Gastroesophageal sphincter (tissue), 3 donors: ENCODE data around the gene CSMD2.

Experiments
- POLR2A ChIP-seq, 2 donors: fragments of 450-650 bp; IDR thresholded peaks; one replicate each; pipeline ENCODE4 v1.6.1; 2017; ENCODE audit warnings: antibody characterized with exemption in 2 of 2, mild to moderate bottlenecking in 2 of 2, moderate library complexity in 1 of 2
- POLR2AphosphoS5 ChIP-seq: sonication (generic); formaldehyde crosslinking; IDR thresholded peaks from one replicate; pipeline ENCODE4 v1.6.1; 2017; ENCODE audit warnings: antibody characterized with exemption
- TF ChIP-seq, protein P1 (sequence below), 4 experiments: fragments of 200-600 bp in 2 of 4; fragments of 450-650 bp in 2 of 4; sonication (generic) in 1 of 4; IDR thresholded peaks; one replicate each; pipeline ENCODE4 v1.5.1; 2017 to 2019; ENCODE audit warnings: antibody characterized with exemption in 4 of 4, mild to moderate bottlenecking in 2 of 4, moderate library complexity in 2 of 4

DNA sequence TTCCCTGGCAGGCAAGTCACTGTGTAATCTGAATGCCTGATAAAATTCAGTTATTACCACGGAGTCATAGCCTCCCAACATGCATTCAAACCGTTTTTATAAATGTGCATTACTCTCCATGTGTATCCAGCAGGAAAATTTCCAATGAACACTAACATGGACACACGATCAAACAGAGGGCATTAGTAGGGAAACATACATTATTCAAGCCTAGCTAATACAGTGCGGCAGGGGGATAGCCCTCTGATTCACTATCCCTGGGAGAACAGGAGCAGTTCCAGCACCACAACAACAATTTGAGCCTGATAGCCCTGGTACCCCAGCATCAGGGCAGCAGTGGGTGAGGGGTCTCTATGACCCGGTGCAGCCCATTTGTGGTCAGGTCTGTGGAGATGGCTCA, 337.0 kb downstream of the CSMD2 start:
- TF ChIP-seq, protein P1, sequence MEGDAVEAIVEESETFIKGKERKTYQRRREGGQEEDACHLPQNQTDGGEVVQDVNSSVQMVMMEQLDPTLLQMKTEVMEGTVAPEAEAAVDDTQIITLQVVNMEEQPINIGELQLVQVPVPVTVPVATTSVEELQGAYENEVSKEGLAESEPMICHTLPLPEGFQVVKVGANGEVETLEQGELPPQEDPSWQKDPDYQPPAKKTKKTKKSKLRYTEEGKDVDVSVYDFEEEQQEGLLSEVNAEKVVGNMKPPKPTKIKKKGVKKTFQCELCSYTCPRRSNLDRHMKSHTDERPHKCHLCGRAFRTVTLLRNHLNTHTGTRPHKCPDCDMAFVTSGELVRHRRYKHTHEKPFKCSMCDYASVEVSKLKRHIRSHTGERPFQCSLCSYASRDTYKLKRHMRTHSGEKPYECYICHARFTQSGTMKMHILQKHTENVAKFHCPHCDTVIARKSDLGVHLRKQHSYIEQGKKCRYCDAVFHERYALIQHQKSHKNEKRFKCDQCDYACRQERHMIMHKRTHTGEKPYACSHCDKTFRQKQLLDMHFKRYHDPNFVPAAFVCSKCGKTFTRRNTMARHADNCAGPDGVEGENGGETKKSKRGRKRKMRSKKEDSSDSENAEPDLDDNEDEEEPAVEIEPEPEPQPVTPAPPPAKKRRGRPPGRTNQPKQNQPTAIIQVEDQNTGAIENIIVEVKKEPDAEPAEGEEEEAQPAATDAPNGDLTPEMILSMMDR (IDR thresholded peaks at IDR 0.05): no peak
- TF ChIP-seq POLR2A (IDR thresholded peaks at IDR 0.05) (no peak), POLR2AphosphoS5 (no peak)
